GM12801 (cell line): ENCODE results near the gene ARID3C.

Experiments
- CTCF ChIP-seq: IDR thresholded peaks from one replicate; pipeline ENCODE4 v1.5.1; 2011; ENCODE audit warnings: control low read depth; ENCODE audit not compliant: insufficient read length; ENCODE audit errors: extremely low read depth

Gene ARID3C

GRCh38 chr9:34630402-34631154 lies 1.7 kb upstream of the ARID3C start:
- no peak for TF ChIP-seq CTCF

- TF ChIP-seq CTCF = no peak
Measured at GRCh38 chr9:34629491-34629808, 584 bp upstream of the ARID3C start.

- TF ChIP-seq CTCF = no peak
Measured at GRCh38 chr9:34627716-34628655, 880 bp downstream of the ARID3C start.

GRCh38 chr9:34625186-34625486 lies 3.7 kb downstream of the ARID3C start:
- no peak for TF ChIP-seq CTCF

- no peak for TF ChIP-seq CTCF
Measured at GRCh38 chr9:34624475-34625185, 4.2 kb downstream of the ARID3C start.

GRCh38 chr9:34623374-34624235 lies 5.3 kb downstream of the ARID3C start:
- TF ChIP-seq CTCF = no peak
